Femur (tissue), 1 donor: ENCODE measurements around the gene RIPK3.
A peak's percentile ranks its signal among the peaks of the same experiment; 100 is the strongest.

Experiments
- DNase-seq: peaks from one replicate; pipeline ENCODE4 v3.0.0-alpha.2; 2017

Gene RIPK3

GRCh38 chr14:24342889-24343288 is 3.1 kb upstream of the RIPK3 start:
- no peak for DNase-seq

- no peak for DNase-seq
Observed at GRCh38 chr14:24340606-24341005, 815 bp upstream of the RIPK3 start.

- DNase-seq: no peak
Observed at GRCh38 chr14:24338843-24339242, 948 bp downstream of the RIPK3 start.

GRCh38 chr14:24337824-24338175 is 2.0 kb downstream of the RIPK3 start:
- no peak for DNase-seq

- DNase-seq: no peak
Observed at GRCh38 chr14:24337144-24337823, 2.5 kb downstream of the RIPK3 start.

- peak; percentile 44 for DNase-seq
Observed at GRCh38 chr14:24335461-24336171, 4.2 kb downstream of the RIPK3 start.

GRCh38 chr14:24334431-24335291 is 5.1 kb downstream of the RIPK3 start, which contains the start of gene ADCY4:
ADCY4 (minus strand) TSS chr14:24335071; CDS start chr14:24334652, 419 bp downstream.
- DNase-seq: peak; percentile 52

GRCh38 chr14:24332268-24332993 is 7.4 kb downstream of the RIPK3 start:
- DNase-seq: peak; percentile 69

GRCh38 chr14:24331731-24332267 is 8.0 kb downstream of the RIPK3 start:
- DNase-seq: no peak

- DNase-seq: no peak
Observed at GRCh38 chr14:24330973-24331674, 8.7 kb downstream of the RIPK3 start.

GRCh38 chr14:24329736-24330135 is 10.1 kb downstream of the RIPK3 start:
- DNase-seq: no peak

GRCh38 chr14:24329073-24329663 is 10.6 kb downstream of the RIPK3 start:
- DNase-seq: no peak

- DNase-seq: peak; percentile 51
Observed at GRCh38 chr14:24327914-24328313, 11.9 kb downstream of the RIPK3 start.

GRCh38 chr14:24327303-24327702 is 12.5 kb downstream of the RIPK3 start:
- DNase-seq: no peak

GRCh38 chr14:24325963-24326362 is 13.8 kb downstream of the RIPK3 start:
- DNase-seq: no peak

GRCh38 chr14:24325041-24325530 is 14.7 kb downstream of the RIPK3 start:
- DNase-seq: no peak

GRCh38 chr14:24324024-24324423 is 15.8 kb downstream of the RIPK3 start:
- DNase-seq: no peak

GRCh38 chr14:24323341-24323740 is 16.4 kb downstream of the RIPK3 start:
- DNase-seq: no peak

- DNase-seq: no peak
Observed at GRCh38 chr14:24322672-24323071, 17.1 kb downstream of the RIPK3 start.

- no peak for DNase-seq
Observed at GRCh38 chr14:24321212-24321975, 18.4 kb downstream of the RIPK3 start.
